ENCODE data around the gene PRDM11.

The PRDM11 gene

GRCh38 chr11:45263773-45264172 lies 117.3 kb downstream of the PRDM11 start:
- DNase-seq (ENCODE audit: low spot score) = no peak

DNA sequence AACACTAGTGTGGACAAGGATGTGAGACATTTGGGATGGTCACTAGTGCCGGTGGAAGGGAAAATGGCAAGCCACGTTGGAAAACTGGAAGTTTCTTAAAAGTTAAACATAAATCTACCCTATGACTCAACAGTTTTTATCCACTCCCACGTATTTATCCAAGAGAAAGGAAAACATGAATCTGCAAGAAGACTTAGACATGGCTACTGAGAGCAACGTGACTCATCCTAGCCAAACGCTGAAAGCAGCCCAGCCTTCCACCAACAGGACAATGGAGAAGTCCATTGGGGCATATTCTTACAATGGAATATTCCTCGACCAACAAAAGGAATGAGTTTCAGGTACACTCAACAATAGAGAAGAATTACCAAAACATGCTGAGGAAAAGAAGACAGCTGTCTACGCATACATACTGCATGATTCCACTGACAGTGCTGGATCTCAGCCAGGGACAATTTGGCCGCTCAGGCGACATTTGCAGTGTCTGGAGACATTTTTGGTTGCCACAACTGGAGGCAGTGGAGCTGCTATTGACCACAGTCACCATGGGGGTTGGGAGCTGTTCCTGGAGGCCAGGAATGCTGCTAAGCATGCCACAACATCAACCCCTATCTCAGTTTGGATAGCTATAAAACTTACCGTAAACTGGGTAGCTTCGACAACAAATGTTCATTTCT lies 118.5 kb downstream of the PRDM11 start:
- DNase-seq (ENCODE audit: low spot score) = peak; percentile 88

GRCh38 chr11:45265969-45266675 lies 119.7 kb downstream of the PRDM11 start:
- no peak for DNase-seq (ENCODE audit: low spot score)

- no peak for DNase-seq (ENCODE audit: low spot score)
Observed at GRCh38 chr11:45266676-45267020, 120.2 kb downstream of the PRDM11 start.

- DNase-seq (ENCODE audit: low spot score) = no peak
Observed at GRCh38 chr11:45267052-45267451, 120.6 kb downstream of the PRDM11 start.

DNA sequence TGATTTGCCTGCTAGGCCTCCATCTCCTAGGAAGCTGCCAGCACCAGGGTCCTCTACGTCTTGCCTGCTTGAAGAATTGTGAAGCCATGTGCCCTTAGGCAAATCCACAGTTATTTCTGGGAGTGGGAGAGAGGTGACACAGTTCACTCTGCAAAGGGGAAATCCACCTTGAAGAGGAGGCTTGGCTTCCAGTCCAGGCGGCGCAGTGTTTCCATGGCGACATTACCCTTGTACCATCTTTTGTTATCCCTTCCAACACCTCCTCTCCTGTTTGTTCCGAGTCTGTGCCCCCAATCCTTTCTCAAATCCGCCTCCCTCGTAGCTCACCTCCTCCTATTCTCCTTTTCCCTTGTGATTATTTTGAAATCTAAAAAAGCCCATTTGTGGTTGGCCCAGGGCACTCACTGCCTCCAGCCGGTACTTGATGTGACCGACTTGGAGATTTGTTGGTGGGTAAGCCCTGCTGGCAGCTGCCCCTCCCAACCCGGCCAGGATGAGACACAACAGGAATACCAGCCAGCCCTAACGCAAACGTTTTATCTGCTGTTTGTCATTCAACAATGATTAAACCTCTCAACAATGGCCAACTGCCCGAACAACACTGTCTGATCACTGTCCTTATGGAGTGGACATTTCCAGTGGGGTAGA lies 121.3 kb downstream of the PRDM11 start:
- DNase-seq (ENCODE audit: low spot score) = no peak

GRCh38 chr11:45269678-45270077 lies 123.2 kb downstream of the PRDM11 start:
- no peak for DNase-seq (ENCODE audit: low spot score)

DNA sequence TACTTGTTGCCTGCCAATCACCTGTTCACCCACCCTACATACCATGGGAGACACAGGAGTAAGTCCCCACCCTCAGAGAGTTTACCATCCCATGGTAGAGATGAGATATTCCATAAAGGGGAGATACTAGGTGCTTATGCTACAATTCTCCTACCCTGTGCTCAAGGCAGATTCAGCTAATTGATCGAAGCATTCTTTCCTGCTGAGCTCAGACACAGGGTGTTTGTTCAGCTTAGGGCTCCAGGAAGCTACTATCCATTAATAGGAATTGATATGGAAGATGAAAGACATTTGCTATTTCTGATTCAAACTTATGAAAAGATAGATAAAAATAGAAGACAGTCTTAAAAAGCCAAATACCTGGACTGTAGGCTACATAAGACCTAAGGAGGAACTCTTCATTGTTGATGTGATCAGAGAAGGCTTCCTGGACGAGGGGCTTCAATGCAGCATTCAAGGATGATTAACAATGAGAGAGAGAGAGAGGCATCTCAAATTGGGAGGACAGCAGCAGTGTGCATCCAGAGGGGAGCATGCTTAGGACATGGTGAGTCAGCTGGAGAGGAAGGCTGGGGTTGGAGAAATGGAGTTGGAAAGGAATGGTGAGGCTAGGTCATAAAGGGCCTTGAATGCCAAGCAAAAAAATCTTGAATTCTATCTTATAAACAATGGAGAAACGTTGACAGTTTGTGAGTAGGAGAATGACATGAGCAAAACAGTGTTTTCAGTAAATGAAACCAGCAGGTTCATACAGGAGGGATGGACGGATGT lies 124.7 kb downstream of the PRDM11 start:
- no peak for DNase-seq (ENCODE audit: low spot score)

GRCh38 chr11:45272701-45273100 lies 126.3 kb downstream of the PRDM11 start:
- no peak for DNase-seq (ENCODE audit: low spot score)

DNA sequence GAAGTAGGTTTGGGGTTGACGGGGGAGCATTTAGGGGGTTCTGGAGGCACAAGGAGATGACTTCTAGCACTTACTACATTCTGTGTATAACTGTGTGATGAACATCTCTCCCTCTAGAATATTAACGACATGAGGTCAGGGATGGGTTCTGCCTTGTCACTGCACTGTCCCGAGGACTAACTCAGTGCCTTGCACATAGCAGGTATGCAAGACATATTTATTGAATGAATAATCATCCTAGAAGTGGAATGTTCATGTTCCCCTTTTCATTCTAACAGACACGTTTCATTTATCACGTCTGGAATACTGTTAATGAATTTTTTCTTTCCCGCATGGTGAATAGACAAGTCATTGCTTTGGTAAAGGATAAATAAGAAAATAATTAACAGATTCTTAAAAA lies 127.1 kb downstream of the PRDM11 start:
- no peak for DNase-seq (ENCODE audit: low spot score)

DNA sequence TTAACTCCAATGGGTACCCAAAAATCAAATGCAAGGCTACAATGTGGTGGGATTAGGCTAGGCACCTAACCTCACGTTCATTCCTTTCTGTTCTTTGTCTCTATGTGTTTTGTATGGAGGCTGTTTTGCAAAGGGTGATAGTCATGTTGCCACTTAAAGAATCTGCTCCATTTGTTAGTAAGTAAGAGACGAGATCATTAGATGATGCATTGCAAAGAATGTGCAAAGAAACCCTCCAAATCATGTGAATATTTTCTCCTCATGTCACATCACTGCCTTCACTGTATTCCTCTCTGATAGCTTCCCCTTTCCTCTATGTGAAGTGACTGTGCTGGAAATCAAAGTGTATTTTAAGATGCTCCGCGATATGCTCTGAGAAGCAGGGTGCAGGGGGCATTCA lies 127.8 kb downstream of the PRDM11 start:
- no peak for DNase-seq (ENCODE audit: low spot score)

DNA sequence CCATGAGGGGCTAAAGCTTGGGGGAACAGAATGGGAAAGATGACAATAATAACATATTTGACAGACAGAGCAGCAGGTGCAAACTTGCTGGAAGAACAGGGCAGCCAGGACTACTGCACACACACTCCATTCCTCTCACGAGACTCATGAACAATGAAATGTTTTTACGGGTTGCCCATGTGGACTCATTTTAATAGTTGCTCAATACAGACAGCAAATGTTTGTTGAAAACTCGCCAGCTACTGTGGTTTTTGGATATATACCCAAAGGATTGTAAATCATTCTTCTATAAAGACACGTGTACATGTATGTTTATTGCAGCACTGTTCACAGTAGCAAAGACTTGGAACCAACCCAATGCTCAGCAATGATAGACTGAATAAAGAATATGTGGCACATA lies 129.4 kb downstream of the PRDM11 start:
- no peak for DNase-seq (ENCODE audit: low spot score)

DNA sequence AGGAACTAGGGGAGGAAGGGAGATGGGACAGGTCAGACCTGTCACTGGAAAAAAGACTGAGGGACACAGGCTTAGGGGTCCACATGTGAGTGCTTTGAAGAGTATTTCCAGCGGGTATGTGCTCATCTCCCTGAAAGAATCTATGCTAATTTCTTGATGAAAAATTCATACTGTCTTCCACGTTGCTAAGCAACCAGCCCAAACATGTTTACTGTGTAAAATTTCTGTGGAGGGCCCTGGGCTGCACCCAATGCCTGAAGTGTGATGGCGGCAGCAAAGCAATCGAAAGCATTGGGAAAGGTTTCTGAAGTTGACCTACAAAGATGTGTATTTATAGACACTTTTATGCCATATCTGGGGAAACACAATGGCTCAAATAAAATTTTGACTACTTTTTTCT lies 132.3 kb downstream of the PRDM11 start:
- DNase-seq (ENCODE audit: low spot score) = no peak

DNA sequence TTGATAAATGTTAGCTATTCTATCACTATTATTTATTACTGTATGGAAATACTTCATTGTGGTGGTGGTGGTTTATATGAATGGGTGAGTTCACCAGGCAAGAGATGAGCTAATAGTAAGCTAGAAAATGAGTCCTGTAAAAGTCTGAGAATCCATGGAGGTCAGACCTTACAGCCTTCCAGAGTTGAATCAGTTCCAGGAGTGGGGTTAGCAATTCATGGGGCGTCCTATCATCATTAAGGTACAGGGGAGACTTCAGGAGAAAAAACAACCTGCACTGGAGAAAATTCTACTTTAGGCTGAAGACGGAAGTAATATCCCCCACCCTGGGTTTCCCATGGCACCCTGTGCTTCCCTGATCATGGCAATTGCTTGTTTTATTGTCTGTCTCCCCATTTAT lies 133.2 kb downstream of the PRDM11 start:
- DNase-seq (ENCODE audit: low spot score) = no peak

DNA sequence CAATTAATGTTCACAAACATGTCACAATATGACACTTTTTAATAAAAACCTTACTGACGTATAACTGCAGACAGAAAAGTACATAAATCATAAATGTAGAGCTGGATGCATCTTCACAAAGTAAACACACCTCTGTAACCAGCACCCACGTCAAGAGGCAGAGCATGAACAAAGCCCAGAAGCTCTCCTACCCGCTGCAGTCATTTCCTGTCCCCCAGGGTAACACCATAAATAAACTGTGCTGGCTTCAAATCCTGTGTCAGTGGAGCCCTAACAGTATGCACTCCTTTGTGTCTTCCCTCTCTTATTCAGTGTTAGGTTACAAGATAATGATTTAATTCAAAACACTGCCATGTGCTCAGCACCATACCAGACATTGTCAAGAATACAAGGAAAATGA lies 134.0 kb downstream of the PRDM11 start:
- DNase-seq (ENCODE audit: low spot score) = no peak

- no peak for DNase-seq (ENCODE audit: low spot score)
Observed at GRCh38 chr11:45282081-45282480, 135.6 kb downstream of the PRDM11 start.
